ENCODE data around the gene KLHL9.

The KLHL9 gene

DNA sequence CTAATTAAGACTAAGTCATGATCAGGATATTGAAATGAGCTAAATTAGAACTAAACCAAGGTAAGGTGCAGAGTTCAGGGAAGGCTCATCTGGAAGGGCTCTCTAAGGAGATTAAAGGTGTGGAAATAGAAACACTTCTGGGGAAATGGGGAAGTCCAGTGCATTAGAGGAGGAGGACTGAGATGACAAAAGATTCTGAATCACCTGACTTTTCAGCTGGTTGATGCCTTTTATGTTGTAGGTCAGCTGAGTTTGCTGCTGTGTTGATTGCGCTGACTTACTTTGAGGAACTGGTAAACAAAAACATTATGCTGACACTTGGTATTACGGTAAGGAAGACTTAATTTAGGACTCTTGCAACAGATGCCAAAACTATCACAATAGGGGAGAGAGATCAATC, 53.9 kb downstream of the KLHL9 start:
- no peak overlapping the region for H4K91ac ChIP-seq (ENCODE audit: low read depth, low read length, poor library complexity)
- no peak overlapping the region for H3K4ac ChIP-seq (ENCODE audit: low read length)
- H2BK120ac ChIP-seq (ENCODE audit: low read depth, low read length) = no peak overlapping the region
- H4K8ac ChIP-seq (ENCODE audit: low read depth, low read length) = no peak overlapping the region
- H3K23ac ChIP-seq (ENCODE audit: low read depth, low read length, poor library complexity) = no peak overlapping the region
- H3K27me3 ChIP-seq (ENCODE audit: control insufficient read depth in 3 of 3, insufficient read depth in 3 of 3, low read depth in 1 of 3, low read length in 3 of 3) = peaks cover 0 to 4% (median 0%) of the 10 kb centered on the region in 3 experiments
- WGBS, 2 donors (ENCODE audit: extremely low coverage in 2 of 2, insufficient read length in 2 of 2, insufficient replicate concordance in 1 of 2) = no CpG with 5 or more reads among the region's 2 CpGs
- H2AFZ ChIP-seq (ENCODE audit: low read length) = no peak overlapping the region
- H3K27ac ChIP-seq (replicated peaks; ENCODE audit: low read length) = no peak overlapping the region
- H2AK5ac ChIP-seq (ENCODE audit: low read depth, low read length) = no peak overlapping the region
- no peak for DNase-seq (ENCODE audit: low spot score)
- no peak overlapping the region for H2BK5ac ChIP-seq (ENCODE audit: low read length)
- no peak overlapping the region for H3K18ac ChIP-seq (ENCODE audit: low read length)
- no peaks in the 10 kb centered on the region for H3K36me3 ChIP-seq (replicated peaks in 1 of 2; ENCODE audit: control insufficient read depth in 2 of 2, insufficient read depth in 2 of 2, low read length in 2 of 2)
- no peak overlapping the region for H2BK12ac ChIP-seq (ENCODE audit: low read length)
- no peaks in the 10 kb centered on the region for H3K4me1 ChIP-seq (ENCODE audit: control insufficient read depth in 2 of 2, insufficient read depth in 1 of 2, low read depth in 1 of 2, low read length in 2 of 2)
- no peak overlapping the region for H3K4me3 ChIP-seq (ENCODE audit: low read length in 2 of 2)
- H2BK15ac ChIP-seq (ENCODE audit: low read length) = no peak overlapping the region
- no peaks in the 10 kb centered on the region for H3K79me1 ChIP-seq (ENCODE audit: low read depth, low read length)
- no peaks in the 10 kb centered on the region for H3K9me3 ChIP-seq (replicated peaks in 1 of 2; ENCODE audit: control insufficient read depth in 2 of 2, insufficient read depth in 1 of 2, low read depth in 1 of 2, low read length in 2 of 2)
- no peak overlapping the region for H3K9ac ChIP-seq (ENCODE audit: low read depth, low read length, poor library complexity)
- H3K4me2 ChIP-seq (ENCODE audit: insufficient read depth, low read length, poor library complexity, severe bottlenecking) = no peak overlapping the region
- no peak overlapping the region for H3K14ac ChIP-seq (ENCODE audit: low read length)

Data from neuronal stem cell (in vitro differentiated cells).